Type B pancreatic cell (in vitro differentiated cells): ENCODE data around the gene ZNF439. TPM values are rescaled to one million over a fixed set of nuclear protein-coding genes. Genes with fewer than 3 reads are reported as not detected.
"Not testable (repeated sequence)": the region's sequence is repeated elsewhere in the genome, so short reads cannot be mapped to it uniquely, and the experiment has no call there.

Source experiments
- DNase-seq: peaks from one replicate; pipeline ENCODE4 v3.0.0; 2021; ENCODE audit warnings: mixed read lengths; ENCODE audit not compliant: unreplicated experiment; ENCODE audit errors: extremely low spot score
- H3K27ac Mint-ChIP-seq: 2 replicates; pipeline ENCODE4 v1.8.0; 2021; ENCODE audit warnings: mild to moderate bottlenecking, mixed read lengths
- H3K27me3 Mint-ChIP-seq: 2 replicates; pipeline ENCODE4 v1.8.0; 2021; ENCODE audit warnings: mixed read lengths
- H3K36me3 Mint-ChIP-seq: 2 replicates; pipeline ENCODE4 v1.8.0; 2021; ENCODE audit warnings: mixed read lengths
- H3K4me1 Mint-ChIP-seq: one replicate; pipeline ENCODE4 v1.8.0; 2021; ENCODE audit warnings: mixed read lengths; ENCODE audit not compliant: unreplicated experiment
- H3K4me3 Mint-ChIP-seq: 2 replicates; pipeline ENCODE4 v1.8.0; 2021; ENCODE audit warnings: mild to moderate bottlenecking, mixed read lengths
- H3K9me3 Mint-ChIP-seq: 2 replicates; pipeline ENCODE4 v1.8.0; 2021; ENCODE audit warnings: mixed read lengths
- total RNA-seq: library from RNA; stranded (reverse); gene quantifications from 2 replicates; pipeline ENCODE4 v1.2.1, GENCODE V29; 2021; ENCODE audit warnings: low replicate concordance
- TF ChIP-seq, protein P1 (sequence below): fragments of 200-600 bp; sonication (generic); conservative IDR thresholded peaks from 2 replicates; pipeline ENCODE4 v1.5.0; 2021; ENCODE audit warnings: antibody characterized with exemption, mild to moderate bottlenecking

Gene ZNF439
- total RNA-seq, 1 donor from 2014 or later: 2.1 TPM

DNA sequence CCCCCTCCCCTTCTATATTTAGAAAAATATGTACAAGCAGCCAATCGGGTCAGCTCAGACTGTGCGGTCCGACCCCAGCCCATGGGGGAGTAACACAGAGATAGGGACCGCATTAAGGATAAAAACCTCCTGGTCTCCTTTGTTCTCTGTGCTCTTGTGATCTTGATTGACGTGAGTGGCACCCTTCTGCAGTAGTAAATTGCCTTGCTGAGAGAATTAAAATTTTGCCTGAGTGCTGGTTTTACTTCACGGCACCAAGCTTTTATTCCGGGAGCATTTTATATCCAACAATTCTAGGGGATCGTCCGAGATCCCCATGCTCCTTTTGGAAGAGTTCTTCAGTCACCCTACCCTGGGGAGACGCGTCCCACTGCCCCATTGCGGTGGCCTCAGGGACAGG is 32.1 kb downstream of the ZNF439 start:
- H3K27ac Mint-ChIP-seq: no peak overlapping the region
- peaks cover 9% of the 10 kb centered on the region for H3K27me3 Mint-ChIP-seq
- H3K4me3 Mint-ChIP-seq: no peak overlapping the region
- H3K36me3 Mint-ChIP-seq: no peaks in the 10 kb centered on the region
- no peaks in the 10 kb centered on the region for H3K9me3 Mint-ChIP-seq
- DNase-seq: no peak
- TF ChIP-seq, protein P1, sequence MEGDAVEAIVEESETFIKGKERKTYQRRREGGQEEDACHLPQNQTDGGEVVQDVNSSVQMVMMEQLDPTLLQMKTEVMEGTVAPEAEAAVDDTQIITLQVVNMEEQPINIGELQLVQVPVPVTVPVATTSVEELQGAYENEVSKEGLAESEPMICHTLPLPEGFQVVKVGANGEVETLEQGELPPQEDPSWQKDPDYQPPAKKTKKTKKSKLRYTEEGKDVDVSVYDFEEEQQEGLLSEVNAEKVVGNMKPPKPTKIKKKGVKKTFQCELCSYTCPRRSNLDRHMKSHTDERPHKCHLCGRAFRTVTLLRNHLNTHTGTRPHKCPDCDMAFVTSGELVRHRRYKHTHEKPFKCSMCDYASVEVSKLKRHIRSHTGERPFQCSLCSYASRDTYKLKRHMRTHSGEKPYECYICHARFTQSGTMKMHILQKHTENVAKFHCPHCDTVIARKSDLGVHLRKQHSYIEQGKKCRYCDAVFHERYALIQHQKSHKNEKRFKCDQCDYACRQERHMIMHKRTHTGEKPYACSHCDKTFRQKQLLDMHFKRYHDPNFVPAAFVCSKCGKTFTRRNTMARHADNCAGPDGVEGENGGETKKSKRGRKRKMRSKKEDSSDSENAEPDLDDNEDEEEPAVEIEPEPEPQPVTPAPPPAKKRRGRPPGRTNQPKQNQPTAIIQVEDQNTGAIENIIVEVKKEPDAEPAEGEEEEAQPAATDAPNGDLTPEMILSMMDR: no peak
- H3K4me1 Mint-ChIP-seq: peaks cover 19% of the 10 kb centered on the region

DNA sequence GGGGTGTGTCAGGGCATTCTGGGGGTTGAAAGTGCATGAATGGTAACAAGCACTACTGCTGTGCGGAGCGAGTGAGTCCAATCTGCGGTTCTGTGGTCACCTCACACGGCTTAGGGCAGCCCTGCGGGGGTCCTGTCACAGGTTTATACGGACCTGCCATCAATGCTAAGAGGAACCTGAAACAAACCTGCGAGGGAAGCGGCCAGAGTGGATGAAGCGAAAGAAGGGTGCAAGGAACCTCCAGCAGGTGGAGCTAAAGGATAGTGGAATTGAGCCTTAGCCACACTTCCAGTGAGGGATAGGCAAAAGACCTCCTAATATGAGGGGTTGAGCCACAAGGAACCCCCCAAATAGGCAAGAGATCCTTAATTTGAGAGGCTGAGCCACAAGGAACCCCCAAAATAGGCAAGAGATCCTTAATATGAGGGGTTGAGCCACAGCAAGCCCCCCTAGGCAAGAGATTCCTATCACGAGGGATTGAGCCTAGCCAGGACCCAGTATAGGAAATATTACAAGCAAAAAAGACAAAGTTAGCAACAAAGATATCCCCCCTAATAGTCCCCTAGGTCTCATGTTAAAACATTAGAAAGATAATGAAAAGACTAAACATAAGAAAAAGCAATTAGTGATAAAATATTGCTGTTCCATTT is 32.8 kb downstream of the ZNF439 start:
- peaks cover 19% of the 10 kb centered on the region for H3K4me1 Mint-ChIP-seq
- H3K4me3 Mint-ChIP-seq: no peak overlapping the region

DNA sequence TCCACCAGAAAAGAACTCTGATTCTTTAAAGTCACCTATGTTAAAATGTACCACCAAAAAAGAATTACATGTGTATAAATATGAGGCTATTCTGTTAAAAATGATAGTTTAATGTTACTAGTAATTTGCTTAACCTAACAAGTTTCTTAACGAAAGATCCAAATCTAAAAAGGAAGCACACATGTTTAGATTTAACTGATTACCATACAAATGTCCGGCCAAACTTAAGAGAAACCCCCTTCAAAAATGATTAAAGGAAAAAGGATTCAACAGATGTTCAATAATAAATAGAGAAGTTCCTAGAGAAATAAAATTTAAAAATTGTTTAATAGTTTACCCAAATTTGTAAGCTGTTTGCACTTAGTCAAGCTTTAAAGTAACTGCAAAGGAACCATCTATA is 34.1 kb downstream of the ZNF439 start:
- no peak overlapping the region for H3K4me3 Mint-ChIP-seq
- H3K27ac Mint-ChIP-seq: no peak overlapping the region
- H3K4me1 Mint-ChIP-seq: peaks cover 24% of the 10 kb centered on the region
- H3K27me3 Mint-ChIP-seq: peaks cover 5% of the 10 kb centered on the region
- DNase-seq: no peak
- no peaks in the 10 kb centered on the region for H3K36me3 Mint-ChIP-seq
- peaks cover 4% of the 10 kb centered on the region for H3K9me3 Mint-ChIP-seq
- TF ChIP-seq, protein P1: no peak

More for the DNA sequence above, 32.8 kb downstream of the ZNF439 start:
- Mint-ChIP-seq H3K36me3 (no peaks in the 10 kb centered on the region), H3K27me3 (peaks cover 9% of the 10 kb centered on the region), H3K27ac (peak overlapping the region; percentile 20), H3K9me3 (peaks cover 1% of the 10 kb centered on the region)
- TF ChIP-seq, protein P1: peak; percentile 87
- DNase-seq: peak; percentile 74

DNA sequence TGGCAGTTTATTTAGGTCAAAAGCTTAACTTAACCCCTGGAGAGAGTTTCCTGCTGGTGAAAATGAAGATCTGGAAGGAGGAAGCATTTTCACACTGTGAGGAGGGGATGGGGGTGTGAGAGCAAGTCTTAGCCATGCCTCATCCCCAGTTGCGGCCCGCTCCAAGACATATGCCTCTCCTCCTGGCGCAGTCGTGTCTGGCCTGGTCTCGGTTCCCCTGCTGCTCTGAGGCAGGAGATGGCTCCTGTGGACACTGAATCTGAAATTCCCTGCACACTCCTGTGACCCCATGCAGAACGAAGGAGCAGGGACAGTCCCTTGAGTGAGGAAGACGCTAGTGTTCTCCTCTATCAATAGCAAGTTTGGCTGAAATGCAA is 38.7 kb downstream of the ZNF439 start:
- Mint-ChIP-seq H3K27ac (peak overlapping the region; percentile 98), H3K4me1 (peaks cover 34% of the 10 kb centered on the region), H3K27me3 (no peaks in the 10 kb centered on the region), H3K9me3 (peaks cover 4% of the 10 kb centered on the region), H3K4me3 (peak overlapping the region; percentile 95), H3K36me3 (peaks cover 27% of the 10 kb centered on the region)
- TF ChIP-seq, protein P1: no peak
- DNase-seq: no peak

DNA sequence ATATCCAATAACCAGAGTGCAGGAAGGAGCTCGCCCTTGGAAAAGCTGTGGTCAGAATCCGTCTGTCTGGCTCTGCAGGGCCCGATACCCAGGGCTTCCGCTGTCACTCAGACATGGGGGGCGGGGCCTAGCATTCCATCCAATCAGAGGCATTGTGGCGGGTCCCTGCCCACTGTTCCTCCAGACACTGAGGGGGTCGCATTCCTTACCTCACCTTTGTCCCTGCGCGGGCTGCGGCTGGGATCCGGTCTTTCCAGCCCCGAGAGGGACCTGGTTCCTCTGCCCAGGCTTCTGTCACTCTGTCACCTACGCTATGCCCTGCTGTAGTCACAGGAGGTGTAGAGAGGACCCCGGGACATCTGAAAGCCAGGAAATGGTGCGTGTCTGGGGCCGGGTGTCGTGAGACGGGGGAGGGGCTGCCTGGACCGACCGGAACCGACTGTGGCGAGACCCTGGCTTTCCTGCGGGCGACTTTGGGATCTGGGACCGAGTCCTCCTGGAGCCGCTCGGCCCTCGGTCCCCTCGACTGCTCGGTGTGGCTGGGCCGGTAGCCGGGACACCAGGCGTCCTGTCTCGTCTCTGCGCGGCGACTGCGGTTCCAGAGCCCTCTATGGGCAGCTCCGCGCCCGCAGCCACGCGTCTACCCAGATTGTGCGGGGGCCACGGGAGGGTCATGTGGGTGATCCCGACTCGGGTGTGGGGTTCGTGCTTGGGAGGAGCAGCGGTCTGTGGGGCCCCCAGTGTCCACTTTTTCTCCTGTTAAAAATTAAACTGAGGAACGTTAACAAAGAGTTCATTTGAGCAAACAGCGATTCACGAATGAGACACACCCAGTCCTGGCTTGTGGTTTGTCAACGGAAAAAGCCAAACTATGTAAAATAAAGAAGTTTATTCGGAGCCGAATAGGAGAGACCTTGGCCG is 39.3 kb downstream of the ZNF439 start, which contains the start of gene ZNF69:
TSS of gene ZNF69 (plus strand) at position 172 of the 921 bp plus-strand sequence. CDS start at position 314, 142 bp downstream.
- peak within 1 kb of the TSS; percentile 95 for H3K4me3 Mint-ChIP-seq
- peaks cover 29% of the 10 kb centered on the region for H3K4me1 Mint-ChIP-seq
- peaks cover 4% of the 10 kb centered on the region for H3K9me3 Mint-ChIP-seq
- peak; percentile 90 for DNase-seq
- peak within 1 kb of the TSS; percentile 98 for H3K27ac Mint-ChIP-seq
- peaks cover 33% of the 10 kb centered on the region for H3K36me3 Mint-ChIP-seq
- H3K27me3 Mint-ChIP-seq: no peaks in the 10 kb centered on the region
- TF ChIP-seq, protein P1: peak; percentile 58

DNA sequence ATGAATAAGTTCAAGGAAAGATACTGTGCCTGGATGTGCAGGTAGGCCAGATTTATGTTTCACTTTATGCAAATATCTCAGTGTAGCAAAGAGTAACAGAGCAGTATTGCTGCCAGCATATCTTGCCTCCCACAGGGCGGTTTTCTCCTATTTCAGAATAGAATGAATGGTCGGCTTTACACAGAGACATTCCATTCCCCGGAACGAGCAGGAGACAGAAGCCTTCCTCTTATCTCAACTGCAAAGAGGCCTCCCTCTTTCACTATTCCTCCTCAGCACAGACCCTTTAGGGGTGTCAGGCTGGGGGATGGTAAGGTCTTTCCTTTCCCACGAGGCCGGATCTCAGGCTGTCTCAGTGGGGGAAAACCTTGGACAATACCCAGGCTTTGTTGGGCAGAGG is 41.4 kb downstream of the ZNF439 start:
- H3K9me3 Mint-ChIP-seq: peaks cover 10% of the 10 kb centered on the region
- H3K36me3 Mint-ChIP-seq: peaks cover 54% of the 10 kb centered on the region
- H3K27ac Mint-ChIP-seq: peak overlapping the region; percentile 98
- H3K4me1 Mint-ChIP-seq: peaks cover 24% of the 10 kb centered on the region
- DNase-seq, H3K27me3 Mint-ChIP-seq: not testable (repeated sequence)
- H3K4me3 Mint-ChIP-seq: peak overlapping the region; percentile 95
